Testis (tissue), 2 donors: ENCODE results near the gene CUL5.

Experiments used
- CTCF ChIP-seq, 3 experiments: fragments of 450-650 bp in 2 of 3; fragments of 200-600 bp in 1 of 3; sonication (generic) in 1 of 3; IDR thresholded peaks; one replicate each; pipeline ENCODE4 v1.5.1; 2016 to 2019; ENCODE audit warnings: antibody characterized with exemption in 3 of 3, mild to moderate bottlenecking in 2 of 3, moderate library complexity in 1 of 3
- POLR2A ChIP-seq: fragments of 450-650 bp; IDR thresholded peaks from one replicate; pipeline ENCODE4 v1.6.1; 2017; ENCODE audit warnings: antibody characterized with exemption, mild to moderate bottlenecking, moderate library complexity

DNA sequence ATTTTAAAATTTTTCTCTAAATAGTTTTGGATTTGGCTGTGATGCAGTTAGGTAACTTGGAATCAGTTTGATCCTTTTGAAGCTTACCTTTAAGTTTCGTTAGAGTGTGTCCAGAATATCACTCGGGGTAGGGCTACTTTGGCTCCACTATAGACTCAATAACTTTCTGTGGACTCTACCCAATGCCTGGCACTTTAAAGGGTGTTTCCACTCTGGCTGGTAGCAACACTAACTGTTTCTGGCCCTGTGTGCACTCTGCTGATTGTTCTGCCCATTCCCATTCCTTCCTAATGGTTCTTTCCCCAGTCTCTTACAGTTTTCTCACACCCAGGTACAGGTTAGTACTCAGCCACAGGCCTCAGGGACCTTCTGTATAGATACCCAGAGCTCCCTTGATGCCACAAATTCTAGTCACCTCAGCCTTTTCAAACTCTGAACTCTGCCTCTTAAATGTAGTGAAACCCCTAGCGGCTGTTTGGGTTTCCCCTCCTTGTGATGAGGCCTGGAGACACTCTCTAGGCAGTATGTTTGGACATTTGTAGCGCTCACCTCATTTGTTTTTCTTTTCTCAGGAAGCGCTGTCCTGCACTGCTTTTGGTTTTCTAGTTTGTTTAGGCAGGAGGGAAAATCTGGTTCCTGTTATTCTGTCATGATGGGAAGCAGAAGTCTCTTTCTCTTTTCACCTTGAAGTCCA, 16.8 kb downstream of the CUL5 start:
- TF ChIP-seq POLR2A (no peak), CTCF (IDR thresholded peaks at IDR 0.05) (no peak)
